GM13976 (cell line): ENCODE results near the gene TMEM30A.

ENCODE experiments used
- DNase-seq: peaks from one replicate; pipeline ENCODE4 v3.0.0; 2012; ENCODE audit warnings: low spot score
- CTCF ChIP-seq: IDR thresholded peaks from 2 replicates; pipeline ENCODE4 v1.5.1; 2012; ENCODE audit warnings: borderline replicate concordance, mild to moderate bottlenecking; ENCODE audit not compliant: insufficient read depth; ENCODE audit errors: extremely low read depth, missing control alignments, control extremely low read depth
- in situ Hi-C: fragments of 300-500 bp; cut with MboI; formaldehyde crosslinking; loops from one replicate; pipeline ENCODE4 v1.12.0; 2022; ENCODE audit warnings: low sequenced_read_pairs, mixed read lengths, inconsistent platforms; ENCODE audit not compliant: unreplicated experiment

Gene TMEM30A

GRCh38 chr6:75204217-75204958 is 80.2 kb downstream of the TMEM30A start:
- peak; percentile 42 for TF ChIP-seq CTCF
- peak; percentile 66 for DNase-seq
- in situ Hi-C loops, result loop anchor here (25.0 kb wide), 4 partner anchors 617 to 1342 kb away; no protein-coding TSS in a partner anchor

GRCh38 chr6:75203721-75204120 is 80.9 kb downstream of the TMEM30A start:
- in situ Hi-C loops, result loop anchor here (25.0 kb wide), 4 partner anchors 616 to 1341 kb away; no protein-coding TSS in a partner anchor
- peak; percentile 6 for DNase-seq
- TF ChIP-seq CTCF, result no peak
